Measurements from ENCODE around the gene SH3PXD2A.
"Not testable (repeated sequence)": the region's sequence is repeated elsewhere in the genome, so short reads cannot be mapped to it uniquely, and the experiment has no call there.

SH3PXD2A gene

GRCh38 chr10:103781329-103782061 lies 73.9 kb downstream of the SH3PXD2A start:
- H3K27ac ChIP-seq = no peak overlapping the region
- no peak for TF ChIP-seq CTCF (conservative IDR thresholded peaks at IDR 0.05)
- TF ChIP-seq ZFX (IDR thresholded peaks at IDR 0.05) = no peak

- H3K27ac ChIP-seq = no peak overlapping the region
- TF ChIP-seq ZFX (IDR thresholded peaks at IDR 0.05) (no peak), CTCF (conservative IDR thresholded peaks at IDR 0.05) (no peak)
Measured at GRCh38 chr10:103780242-103781149, 74.9 kb downstream of the SH3PXD2A start.

- no peak overlapping the region for H3K27ac ChIP-seq
- TF ChIP-seq ZFX (IDR thresholded peaks at IDR 0.05) = no peak
- TF ChIP-seq CTCF (conservative IDR thresholded peaks at IDR 0.05) = no peak
Measured at GRCh38 chr10:103778358-103779139, 76.8 kb downstream of the SH3PXD2A start.

GRCh38 chr10:103776878-103777591 lies 78.3 kb downstream of the SH3PXD2A start:
- TF ChIP-seq ZFX (IDR thresholded peaks at IDR 0.05) (no peak), CTCF (conservative IDR thresholded peaks at IDR 0.05) (no peak)
- H3K27ac ChIP-seq = no peak overlapping the region

GRCh38 chr10:103775776-103776175 lies 79.6 kb downstream of the SH3PXD2A start:
- TF ChIP-seq CTCF (conservative IDR thresholded peaks at IDR 0.05) (no peak), ZFX (IDR thresholded peaks at IDR 0.05) (no peak)
- H3K27ac ChIP-seq = no peak overlapping the region

- not testable (repeated sequence) for H3K27ac ChIP-seq
Measured at GRCh38 chr10:103772846-103773245, 82.5 kb downstream of the SH3PXD2A start.

All from C4-2B (cell line).